SK-N-SH treated with all-trans-retinoic acid at 6 μM for 48 hours (cell line): ENCODE measurements around the gene MDM4.

ENCODE experiments used
- ATAC-seq: fragments of 200-7000 bp; cut with Tn5 transposase; 3 replicates; pipeline ENCODE4 v1.9.1; 2020; ENCODE audit warnings: mild to moderate bottlenecking, moderate library complexity
- ARNTL ChIP-seq: fragments of 450-650 bp; formaldehyde crosslinking; IDR thresholded peaks from 2 replicates; pipeline ENCODE4 v1.5.0; 2020; ENCODE audit warnings: low read depth, mild to moderate bottlenecking, moderate library complexity, borderline replicate concordance
- CREB5 ChIP-seq: fragments of 250-450 bp; sonication (Bioruptor Pico); IDR thresholded peaks from 2 replicates; pipeline ENCODE4 v1.5.1; 2020; ENCODE audit warnings: low read depth, mild to moderate bottlenecking, moderate library complexity
- CSDC2 ChIP-seq: fragments of 250-450 bp; sonication (Bioruptor Pico); IDR thresholded peaks from 2 replicates; pipeline ENCODE4 v1.5.0; 2020; ENCODE audit warnings: mild to moderate bottlenecking, moderate library complexity
- CSRNP3 ChIP-seq: fragments of 250-450 bp; sonication (Bioruptor Pico); IDR thresholded peaks from 2 replicates; pipeline ENCODE4 v1.5.1; 2021; ENCODE audit warnings: mild to moderate bottlenecking, moderate library complexity
- ESRRG ChIP-seq: fragments of 250-450 bp; sonication (Bioruptor Pico); IDR thresholded peaks from 2 replicates; pipeline ENCODE4 v1.6.1; 2021; ENCODE audit warnings: mild to moderate bottlenecking
- GLIS3 ChIP-seq: fragments of 250-450 bp; sonication (Bioruptor Pico); IDR thresholded peaks from 2 replicates; pipeline ENCODE4 v1.5.0; 2020; ENCODE audit warnings: mild to moderate bottlenecking, moderate library complexity
- ISL1 ChIP-seq: fragments of 250-450 bp; sonication (Bioruptor Pico); IDR thresholded peaks from 2 replicates; pipeline ENCODE4 v2.1.2; 2022; ENCODE audit warnings: mild to moderate bottlenecking, moderate library complexity
- PATZ1 ChIP-seq: fragments of 250-450 bp; sonication (Bioruptor Pico); IDR thresholded peaks from 2 replicates; pipeline ENCODE4 v1.8.0; 2020; ENCODE audit warnings: mild to moderate bottlenecking, moderate library complexity, borderline replicate concordance
- POU6F1 ChIP-seq: fragments of 250-450 bp; sonication (Bioruptor Pico); IDR thresholded peaks from 2 replicates; pipeline ENCODE4 v1.8.0; 2021; ENCODE audit warnings: low read depth, mild to moderate bottlenecking, moderate library complexity, borderline replicate concordance
- RARB ChIP-seq: fragments of 250-450 bp; sonication (Bioruptor Pico); IDR thresholded peaks from 2 replicates; pipeline ENCODE4 v1.8.0; 2021; ENCODE audit warnings: mild to moderate bottlenecking, moderate library complexity
- SNAI2 ChIP-seq: fragments of 250-450 bp; sonication (Bioruptor Pico); IDR thresholded peaks from 2 replicates; pipeline ENCODE4 v1.5.0; 2020; ENCODE audit warnings: mild to moderate bottlenecking, moderate library complexity
- TCF4 ChIP-seq: fragments of 250-450 bp; sonication (Bioruptor Pico); IDR thresholded peaks from 2 replicates; pipeline ENCODE4 v1.8.0; 2021; ENCODE audit warnings: mild to moderate bottlenecking, moderate library complexity, borderline replicate concordance
- TOX ChIP-seq: fragments of 250-450 bp; sonication (Bioruptor Pico); IDR thresholded peaks from 2 replicates; pipeline ENCODE4 v1.8.0; 2021; ENCODE audit warnings: mild to moderate bottlenecking, moderate library complexity, borderline replicate concordance
- TSHZ2 ChIP-seq: fragments of 250-450 bp; sonication (Bioruptor Pico); IDR thresholded peaks from 2 replicates; pipeline ENCODE4 v1.5.0; 2020; ENCODE audit warnings: mild to moderate bottlenecking, moderate library complexity
- ZC3H10 ChIP-seq: fragments of 250-450 bp; sonication (Bioruptor Pico); IDR thresholded peaks from 2 replicates; pipeline ENCODE4 v1.5.1; 2021; ENCODE audit warnings: mild to moderate bottlenecking, moderate library complexity
- ZFP3 ChIP-seq: fragments of 250-450 bp; sonication (Bioruptor Pico); IDR thresholded peaks from 2 replicates; pipeline ENCODE4 v1.5.0; 2020; ENCODE audit warnings: mild to moderate bottlenecking, moderate library complexity
- ZFP30 ChIP-seq: fragments of 450-650 bp; formaldehyde crosslinking; IDR thresholded peaks from 2 replicates; pipeline ENCODE4 v1.5.0; 2022; ENCODE audit warnings: mild to moderate bottlenecking, moderate library complexity
- ZNF565 ChIP-seq: fragments of 450-650 bp; formaldehyde crosslinking; conservative IDR thresholded peaks from 2 replicates; pipeline ENCODE4 v1.5.0; 2020; ENCODE audit warnings: low read depth, mild to moderate bottlenecking, moderate library complexity
- ZNF8 ChIP-seq: fragments of 450-650 bp; formaldehyde crosslinking; IDR thresholded peaks from 2 replicates; pipeline ENCODE4 v1.5.0; 2020; ENCODE audit warnings: mild to moderate bottlenecking, moderate library complexity

Gene MDM4

GRCh38 chr1:204562075-204562990, 46.1 kb downstream of the MDM4 start:
- ATAC-seq: no peak
- TF ChIP-seq TCF4 (CRISPR knock-in tag) (no peak), TOX (CRISPR knock-in tag) (no peak), ZFP30 (no peak), ESRRG (CRISPR knock-in tag) (no peak), GLIS3 (CRISPR knock-in tag) (no peak), ARNTL (CRISPR knock-in tag) (no peak), ZNF8 (CRISPR knock-in tag) (no peak), PATZ1 (CRISPR knock-in tag) (no peak), ZC3H10 (CRISPR knock-in tag) (no peak)

GRCh38 chr1:204563307-204563706, 47.1 kb downstream of the MDM4 start:
- TF ChIP-seq ZNF565 (CRISPR knock-in tag) (no peak), ZNF8 (CRISPR knock-in tag) (no peak), CSRNP3 (CRISPR knock-in tag) (no peak), ISL1 (CRISPR knock-in tag) (no peak), TOX (CRISPR knock-in tag) (no peak), ESRRG (CRISPR knock-in tag) (no peak), ARNTL (CRISPR knock-in tag) (no peak), CSDC2 (no peak), TCF4 (CRISPR knock-in tag) (no peak), SNAI2 (CRISPR knock-in tag) (no peak), CREB5 (CRISPR knock-in tag) (no peak), ZC3H10 (CRISPR knock-in tag) (no peak), ZFP3 (CRISPR knock-in tag) (no peak), PATZ1 (CRISPR knock-in tag) (no peak)
- no peak for ATAC-seq

- ATAC-seq: no peak
- TF ChIP-seq ZFP30 (no peak), CREB5 (CRISPR knock-in tag) (no peak)
Observed at GRCh38 chr1:204563780-204564179, 47.6 kb downstream of the MDM4 start.

GRCh38 chr1:204564835-204565234, 48.6 kb downstream of the MDM4 start:
- no peak for ATAC-seq
- TF ChIP-seq RARB (no peak), ISL1 (CRISPR knock-in tag) (no peak), SNAI2 (CRISPR knock-in tag) (no peak), TCF4 (CRISPR knock-in tag) (no peak), GLIS3 (CRISPR knock-in tag) (no peak), TSHZ2 (CRISPR knock-in tag) (no peak), CSDC2 (no peak), POU6F1 (CRISPR knock-in tag) (no peak), ZFP3 (CRISPR knock-in tag) (no peak), CSRNP3 (CRISPR knock-in tag) (no peak)
